ENCODE measurements around the gene STARD13.

Gene STARD13

DNA sequence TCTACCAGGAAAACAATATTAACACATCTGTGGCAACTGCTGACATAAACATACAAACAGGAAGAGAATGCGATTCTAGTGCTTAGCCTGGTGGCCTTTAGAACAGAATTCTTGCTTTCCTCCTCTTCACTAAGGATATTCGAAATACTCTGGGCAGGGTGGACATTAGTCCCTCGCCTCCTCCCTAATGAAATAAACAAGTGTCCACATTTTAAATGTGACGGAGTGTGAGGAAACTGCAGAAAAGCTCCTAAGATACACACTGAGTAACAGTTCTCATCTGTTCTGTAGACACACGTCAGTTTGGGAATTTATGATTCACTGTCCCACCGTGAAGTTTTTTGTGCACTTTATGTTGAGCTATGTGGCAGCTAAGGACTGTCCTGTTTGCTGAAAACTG is 639 bp downstream of the STARD13 start:
- no peak for DNase-seq
- H3K27me3 Mint-ChIP-seq, result peaks cover 51% of the 10 kb centered on the region
- H3K4me1 Mint-ChIP-seq, result peaks cover 15% of the 10 kb centered on the region
- H3K27ac Mint-ChIP-seq, result no peak overlapping the region
- peak; percentile 23 for ATAC-seq
- H3K4me3 Mint-ChIP-seq, result peak overlapping the region; percentile 84 to 93
- H3K9me3 Mint-ChIP-seq, result no peaks in the 10 kb centered on the region

DNA sequence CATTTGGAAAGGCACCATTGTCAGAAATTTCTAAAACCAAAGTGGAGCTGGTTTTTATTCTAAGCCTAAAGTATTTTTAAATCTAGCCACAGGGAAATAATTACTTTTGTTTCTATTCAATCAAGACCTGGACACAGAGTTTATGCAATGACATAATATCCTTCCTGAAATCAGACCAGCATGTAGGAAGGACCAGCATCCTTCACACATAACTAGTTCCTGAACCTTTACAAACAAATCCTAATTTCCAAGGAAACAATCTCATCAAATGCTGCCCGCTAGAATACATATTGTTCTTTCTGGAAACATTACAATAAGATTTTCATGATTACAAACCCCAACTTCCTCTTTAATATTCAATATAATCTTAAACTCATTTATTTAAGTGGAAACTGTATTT is 1.5 kb downstream of the STARD13 start:
- no peak for ATAC-seq
- no peak overlapping the region for H3K4me3 Mint-ChIP-seq
- H3K27ac Mint-ChIP-seq, result no peak overlapping the region
- peaks cover 15% of the 10 kb centered on the region for H3K4me1 Mint-ChIP-seq
- no peaks in the 10 kb centered on the region for H3K9me3 Mint-ChIP-seq
- no peak for DNase-seq
- H3K27me3 Mint-ChIP-seq, result peaks cover 42% of the 10 kb centered on the region

DNA sequence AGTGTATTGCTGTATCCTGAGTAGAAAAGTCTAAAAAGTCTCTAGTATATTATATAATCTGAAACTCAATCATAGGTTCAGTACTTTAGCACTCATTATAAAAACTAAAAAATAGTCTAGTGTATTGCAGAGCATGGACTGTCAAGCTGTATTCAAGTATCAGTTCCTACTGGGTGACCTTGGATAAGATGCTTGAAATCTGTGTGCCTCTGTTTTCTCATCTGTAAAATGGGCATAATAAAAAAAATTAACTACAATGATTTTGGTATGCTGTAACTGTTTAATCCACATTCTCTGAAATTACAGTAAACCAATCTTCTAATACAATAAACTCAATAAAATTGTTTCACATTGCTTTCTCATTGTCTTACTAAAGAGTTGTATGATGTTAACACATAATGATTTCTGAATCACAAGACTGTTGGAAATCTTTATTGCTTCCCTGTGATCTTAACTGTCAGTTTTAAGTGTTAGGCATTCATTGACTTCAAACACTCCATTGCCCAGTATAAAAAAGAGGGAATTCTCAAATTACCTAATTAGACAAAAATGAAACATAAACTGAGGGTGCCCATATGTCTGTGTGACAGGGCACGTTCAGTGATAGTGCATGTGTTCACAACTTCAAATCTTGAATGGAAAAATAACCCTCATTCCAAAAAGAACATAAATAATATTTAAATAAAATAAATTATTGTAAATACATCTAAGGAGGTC is 2.2 kb downstream of the STARD13 start:
- DNase-seq (no peak), ATAC-seq (no peak)
- peaks cover 38% of the 10 kb centered on the region for H3K27me3 Mint-ChIP-seq
- peaks cover 15% of the 10 kb centered on the region for H3K4me1 Mint-ChIP-seq
- H3K9me3 Mint-ChIP-seq, result no peaks in the 10 kb centered on the region
- no peak overlapping the region for H3K27ac Mint-ChIP-seq
- H3K4me3 Mint-ChIP-seq, result no peak overlapping the region

DNA sequence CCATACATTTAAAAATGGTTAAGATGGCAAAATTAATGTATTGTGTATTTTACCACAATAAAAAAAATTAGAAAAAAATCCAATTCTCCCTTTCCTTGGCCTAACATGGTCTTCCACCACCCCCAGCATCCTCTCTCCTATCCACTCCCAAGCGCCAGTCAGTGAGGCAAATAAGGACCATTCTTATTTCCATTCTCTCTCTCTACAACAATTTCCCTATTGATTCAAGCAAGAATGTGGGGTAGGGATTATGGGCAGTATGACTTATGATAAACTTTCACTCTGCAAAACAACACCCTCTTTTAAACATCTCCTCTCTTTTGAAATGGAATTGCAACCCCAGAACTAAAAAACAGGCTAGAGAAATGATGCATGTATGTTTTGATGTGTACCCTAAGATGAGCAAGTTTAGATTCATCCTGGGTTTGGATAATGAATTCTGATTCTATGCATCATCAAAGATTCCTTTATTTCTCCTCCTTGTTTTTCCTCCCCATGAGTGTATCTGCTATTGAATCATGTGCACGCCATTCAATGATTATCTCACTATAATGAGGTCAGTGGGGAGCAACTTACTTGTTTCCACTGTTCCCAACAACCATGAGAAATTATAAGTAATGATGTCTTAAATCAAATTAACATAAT is 3.5 kb downstream of the STARD13 start:
- Mint-ChIP-seq H3K27me3 (peaks cover 34% of the 10 kb centered on the region), H3K4me3 (no peak overlapping the region), H3K27ac (no peak overlapping the region), H3K4me1 (peaks cover 15% of the 10 kb centered on the region), H3K9me3 (no peaks in the 10 kb centered on the region)
- ATAC-seq (no peak), DNase-seq (no peak)

DNA sequence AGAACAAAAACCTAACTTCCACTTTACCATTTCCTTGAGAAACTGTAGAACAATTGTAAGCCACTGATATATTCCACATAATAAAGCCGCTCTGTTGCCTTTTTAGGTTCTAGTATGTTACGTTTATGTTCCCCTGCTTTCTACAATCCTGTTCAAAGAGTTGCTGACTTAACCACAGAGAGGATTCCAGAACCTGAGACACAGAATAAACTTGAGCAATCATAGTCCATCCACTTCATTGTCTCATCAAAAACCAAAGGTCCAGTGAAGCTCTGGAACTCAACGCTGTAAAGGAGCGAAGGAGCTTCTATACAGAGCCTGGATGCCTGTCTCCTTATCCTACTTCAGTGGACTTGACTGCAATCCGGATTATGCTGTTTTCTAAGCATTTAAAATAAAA is 4.6 kb downstream of the STARD13 start:
- Mint-ChIP-seq H3K4me1 (peaks cover 11% of the 10 kb centered on the region), H3K4me3 (no peak overlapping the region), H3K27me3 (peaks cover 25% of the 10 kb centered on the region), H3K9me3 (no peaks in the 10 kb centered on the region), H3K27ac (no peak overlapping the region)
- ATAC-seq, result no peak
- no peak for DNase-seq

DNA sequence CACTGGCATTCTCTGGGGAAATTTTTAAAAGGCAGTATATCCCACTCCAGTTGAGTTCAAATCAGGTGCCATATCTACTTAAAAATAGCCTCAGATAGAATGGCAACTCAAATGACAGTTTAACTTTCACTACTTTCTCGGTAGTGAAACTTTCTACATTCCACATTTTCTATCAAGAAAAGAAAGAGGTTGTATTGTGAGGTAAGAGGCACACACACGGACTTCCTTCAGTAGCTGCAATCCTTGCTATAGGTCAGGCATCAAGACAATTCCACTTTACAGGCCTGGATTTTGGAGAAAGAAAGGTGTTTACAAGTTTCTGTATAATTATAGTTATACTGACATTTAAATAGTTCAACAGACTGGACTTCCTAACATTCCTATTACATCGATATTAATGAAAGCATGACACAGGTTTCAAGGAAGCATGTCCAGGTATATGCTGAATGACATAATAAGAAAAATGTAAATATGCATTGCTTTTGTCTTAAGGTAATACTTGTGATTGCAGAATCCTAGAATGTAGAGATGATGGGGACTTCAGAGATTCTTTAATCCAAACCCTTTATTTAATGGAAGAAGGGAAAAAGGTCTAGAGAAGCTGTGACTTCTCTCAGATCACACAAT is 5.2 kb downstream of the STARD13 start:
- no peaks in the 10 kb centered on the region for H3K9me3 Mint-ChIP-seq
- ATAC-seq (no peak), DNase-seq (no peak)
- no peak overlapping the region for H3K4me3 Mint-ChIP-seq
- H3K27me3 Mint-ChIP-seq, result peaks cover 25% of the 10 kb centered on the region
- H3K27ac Mint-ChIP-seq, result no peak overlapping the region
- H3K4me1 Mint-ChIP-seq, result peaks cover 6% of the 10 kb centered on the region

DNA sequence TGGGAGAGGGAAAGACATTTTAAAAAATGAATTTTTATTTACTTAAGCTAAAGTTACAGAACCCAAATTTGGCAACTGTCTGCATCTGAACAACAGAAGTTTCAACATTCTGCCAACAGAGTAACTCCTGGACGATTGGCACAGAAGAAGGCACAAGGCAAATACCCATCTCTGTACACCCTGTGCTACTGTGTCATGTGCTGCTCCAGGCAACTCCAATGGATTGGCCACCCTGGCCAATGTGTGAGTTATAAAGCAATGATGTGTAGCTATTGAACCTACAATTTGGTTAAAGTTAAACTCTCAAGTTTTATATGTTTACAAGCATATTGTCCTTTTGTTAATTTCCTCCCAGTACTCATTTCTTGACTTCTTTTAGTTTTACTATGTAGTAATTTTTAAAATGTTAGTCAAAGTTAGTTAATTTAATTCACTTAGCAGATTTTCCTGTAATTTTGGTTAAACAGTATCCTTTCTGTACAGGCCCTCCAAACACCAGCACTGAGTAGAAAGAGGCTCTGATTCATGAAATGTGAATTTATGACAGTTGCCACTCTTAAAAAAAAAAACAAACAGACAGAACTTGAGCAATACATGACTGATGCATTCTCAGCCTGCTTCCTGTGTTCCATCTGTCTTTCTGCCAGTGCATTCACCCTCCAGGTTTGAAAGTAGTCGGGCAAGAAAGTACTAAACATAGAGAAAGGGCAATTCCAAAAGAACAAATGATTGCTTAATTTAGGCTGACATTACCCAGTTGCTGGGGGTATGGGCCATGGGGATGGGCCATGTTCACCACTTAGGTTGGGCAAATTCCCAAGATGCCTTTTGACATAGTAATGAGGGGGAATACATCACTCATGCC is 5.9 kb downstream of the STARD13 start:
- H3K4me1 Mint-ChIP-seq, result no peaks in the 10 kb centered on the region

DNA sequence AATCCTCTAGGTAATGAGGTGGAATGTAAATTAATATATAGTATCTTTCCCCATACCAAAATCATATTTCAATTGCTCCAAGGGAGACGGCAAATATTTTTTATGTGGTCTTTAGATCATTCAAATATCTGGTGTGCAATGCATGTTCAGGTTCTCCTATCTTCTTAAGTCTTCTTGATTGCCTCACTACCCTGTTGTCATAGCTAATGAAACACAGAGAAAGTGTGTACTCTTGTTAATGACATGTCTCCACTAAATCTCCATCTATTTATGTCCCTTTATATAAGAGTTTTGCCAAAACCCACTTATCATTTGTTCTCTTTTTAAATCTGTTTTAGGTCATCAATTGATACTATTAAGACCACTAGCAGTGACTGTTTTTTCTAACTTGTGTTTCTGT is 6.6 kb downstream of the STARD13 start:
- no peaks in the 10 kb centered on the region for H3K9me3 Mint-ChIP-seq
- no peak overlapping the region for H3K27ac Mint-ChIP-seq
- H3K4me1 Mint-ChIP-seq, result no peaks in the 10 kb centered on the region
- ATAC-seq (no peak), DNase-seq (no peak)
- no peak overlapping the region for H3K4me3 Mint-ChIP-seq
- peaks cover 17% of the 10 kb centered on the region for H3K27me3 Mint-ChIP-seq

More for the DNA sequence above, 5.9 kb downstream of the STARD13 start:
- Mint-ChIP-seq H3K27me3 (peaks cover 21% of the 10 kb centered on the region), H3K9me3 (no peaks in the 10 kb centered on the region), H3K27ac (no peak overlapping the region), H3K4me3 (no peak overlapping the region)
- DNase-seq (no peak), ATAC-seq (no peak)

DNA sequence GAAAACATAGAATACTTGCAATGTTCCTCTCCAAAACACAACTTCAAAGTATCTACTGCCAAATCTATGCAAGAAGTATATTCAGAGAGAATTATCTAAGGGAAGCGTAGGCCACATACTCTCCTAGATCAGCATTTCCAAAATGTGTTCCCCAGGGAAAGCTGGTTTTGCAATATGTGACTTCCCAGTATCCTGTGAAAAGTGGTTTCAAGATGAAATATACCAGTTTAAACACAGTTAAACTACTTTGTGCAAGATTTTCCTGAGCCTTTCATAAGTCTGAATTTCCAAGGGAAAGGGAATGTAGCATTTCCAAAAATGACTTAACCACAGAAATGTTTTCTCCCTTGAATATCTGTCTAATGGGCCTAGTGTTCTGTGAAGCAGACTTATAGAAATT is 7.6 kb downstream of the STARD13 start:
- no peak for ATAC-seq
- H3K9me3 Mint-ChIP-seq, result no peaks in the 10 kb centered on the region
- DNase-seq, result no peak
- no peak overlapping the region for H3K27ac Mint-ChIP-seq
- no peak overlapping the region for H3K4me3 Mint-ChIP-seq
- no peaks in the 10 kb centered on the region for H3K4me1 Mint-ChIP-seq
- H3K27me3 Mint-ChIP-seq, result peaks cover 17% of the 10 kb centered on the region

DNA sequence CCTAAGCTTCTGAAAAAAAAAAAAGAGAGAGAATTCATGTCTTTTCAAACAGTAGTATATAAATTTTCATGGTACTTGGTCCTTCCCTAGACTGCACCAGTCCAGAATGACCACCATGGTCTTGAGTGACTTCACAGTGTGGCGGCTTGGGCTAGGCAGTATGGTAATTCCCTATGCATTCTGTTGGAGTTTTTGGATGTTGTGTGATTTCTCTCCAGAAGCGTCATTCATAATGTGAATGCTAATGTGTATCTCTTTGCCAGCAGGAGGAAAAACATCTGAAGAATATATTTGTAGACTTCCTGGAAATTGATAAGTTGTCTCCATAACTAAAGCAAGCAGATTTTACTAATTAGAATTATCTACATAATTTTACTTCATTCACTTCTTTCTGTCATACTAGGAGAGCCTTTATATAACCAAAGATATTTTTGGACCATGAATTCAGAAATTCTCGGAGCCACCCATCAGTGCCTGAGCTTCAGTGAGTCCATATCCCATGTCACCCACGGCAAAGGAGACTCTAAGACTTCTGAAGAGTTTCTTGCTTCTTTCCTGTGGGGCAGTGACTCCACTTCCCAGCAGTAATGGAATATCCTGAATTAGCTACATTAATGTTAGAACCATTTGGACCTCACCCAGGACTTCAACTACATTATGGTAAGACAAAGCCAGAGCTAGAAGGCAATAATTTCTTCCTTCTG is 8.4 kb downstream of the STARD13 start:
- Mint-ChIP-seq H3K4me3 (no peak overlapping the region), H3K4me1 (no peaks in the 10 kb centered on the region), H3K9me3 (no peaks in the 10 kb centered on the region), H3K27ac (no peak overlapping the region), H3K27me3 (peaks cover 17% of the 10 kb centered on the region)
- ATAC-seq, result no peak
- no peak for DNase-seq

DNA sequence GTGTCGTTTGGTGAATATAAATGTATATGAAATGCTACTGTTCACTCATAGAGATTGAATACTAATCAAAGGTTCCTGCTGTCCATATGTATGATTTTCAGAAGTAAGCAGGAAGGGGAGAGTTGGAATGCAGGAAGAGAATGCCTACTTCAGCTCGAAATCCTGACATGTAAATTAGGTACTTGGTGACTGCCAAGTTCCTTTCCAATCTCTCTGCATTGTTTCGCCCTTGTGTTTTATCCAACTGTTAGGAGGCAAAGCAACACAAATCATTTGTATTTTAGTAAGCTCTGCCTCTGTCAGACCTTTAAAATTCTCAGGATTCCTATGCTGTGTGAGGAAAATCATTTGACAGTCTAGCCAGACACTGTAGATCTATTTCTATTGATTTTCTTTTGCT is 9.0 kb downstream of the STARD13 start:
- H3K9me3 Mint-ChIP-seq, result no peaks in the 10 kb centered on the region
- ATAC-seq, result no peak
- H3K4me1 Mint-ChIP-seq, result no peaks in the 10 kb centered on the region
- no peak overlapping the region for H3K27ac Mint-ChIP-seq
- DNase-seq, result no peak
- H3K27me3 Mint-ChIP-seq, result peaks cover 19% of the 10 kb centered on the region
- H3K4me3 Mint-ChIP-seq, result no peak overlapping the region

DNA sequence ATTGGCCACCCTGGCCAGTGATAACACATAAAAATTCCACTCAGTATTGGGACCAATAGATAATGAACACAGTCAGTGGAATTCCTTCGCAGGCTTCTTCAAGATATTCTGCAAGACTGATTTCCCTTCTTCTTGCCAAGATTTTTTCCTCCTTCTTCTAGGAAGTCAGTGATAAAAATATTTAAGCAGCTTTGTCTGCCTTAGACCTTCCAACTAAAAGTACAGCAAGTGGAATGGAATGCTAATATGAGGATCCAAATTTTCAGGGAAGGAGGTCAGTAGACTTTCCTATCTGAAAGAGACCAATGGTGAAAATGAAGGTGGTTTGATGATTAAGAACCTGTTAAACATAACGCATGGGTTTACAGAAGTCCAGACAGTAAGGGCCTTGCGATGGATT is 9.6 kb downstream of the STARD13 start:
- DNase-seq, result no peak
- Mint-ChIP-seq H3K9me3 (no peaks in the 10 kb centered on the region), H3K27me3 (peaks cover 24% of the 10 kb centered on the region), H3K27ac (no peak overlapping the region), H3K4me3 (no peak overlapping the region), H3K4me1 (no peaks in the 10 kb centered on the region)
- ATAC-seq, result no peak

DNA sequence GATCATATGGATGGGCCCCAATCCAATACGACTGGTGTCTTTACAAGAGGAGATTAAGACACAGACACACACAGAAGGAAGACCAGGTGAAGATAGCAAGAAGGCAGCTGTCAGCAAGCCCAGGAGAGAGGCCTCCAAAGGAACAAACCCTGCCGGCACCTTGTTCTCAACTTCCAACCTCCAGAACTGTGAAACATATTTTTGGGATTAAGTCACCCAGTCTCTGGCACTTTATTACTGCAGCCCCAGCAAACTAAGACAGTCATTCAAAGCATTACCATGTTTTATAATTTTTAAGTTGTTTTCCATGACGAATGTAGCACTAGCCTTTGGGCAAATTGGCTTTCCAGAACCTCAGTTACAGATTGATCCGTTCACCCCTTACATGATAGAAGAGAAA is 11.3 kb downstream of the STARD13 start:
- no peaks in the 10 kb centered on the region for H3K9me3 Mint-ChIP-seq
- H3K4me1 Mint-ChIP-seq, result no peaks in the 10 kb centered on the region
- DNase-seq (no peak), ATAC-seq (no peak)
- no peak overlapping the region for H3K4me3 Mint-ChIP-seq
- no peak overlapping the region for H3K27ac Mint-ChIP-seq
- H3K27me3 Mint-ChIP-seq, result peaks cover 24% of the 10 kb centered on the region

DNA sequence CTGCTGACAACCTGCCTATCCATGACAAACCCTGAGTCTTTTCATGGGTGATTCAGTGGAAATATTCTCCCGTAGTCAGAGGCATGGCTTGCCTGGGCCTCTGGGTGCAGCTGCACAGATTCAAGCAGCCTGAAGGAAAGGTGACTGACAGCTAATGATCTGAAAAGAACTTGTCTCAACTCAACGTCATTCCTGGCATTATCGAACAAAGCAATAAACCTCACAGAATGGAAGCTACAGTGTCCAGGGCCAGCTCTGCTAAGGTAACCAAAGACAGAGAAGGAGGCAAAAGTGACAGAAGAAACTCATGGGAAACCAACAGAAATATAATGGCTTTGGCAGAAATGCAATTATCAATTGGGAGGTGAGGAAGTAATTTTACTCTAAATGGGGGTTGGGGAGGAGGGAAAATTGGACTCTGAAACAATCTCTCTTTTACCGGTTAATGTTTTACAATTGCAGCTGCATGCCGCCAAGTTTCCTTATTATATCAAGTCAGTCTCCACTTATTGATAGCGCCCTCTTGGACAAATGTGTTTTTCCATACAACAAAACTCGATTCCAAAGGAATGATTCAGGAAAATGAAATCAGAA is 12.9 kb downstream of the STARD13 start:
- ATAC-seq (no peak), DNase-seq (no peak)
- H3K27me3 Mint-ChIP-seq, result peaks cover 18% of the 10 kb centered on the region
- H3K9me3 Mint-ChIP-seq, result no peaks in the 10 kb centered on the region
- H3K4me3 Mint-ChIP-seq, result no peak overlapping the region
- H3K4me1 Mint-ChIP-seq, result no peaks in the 10 kb centered on the region
- H3K27ac Mint-ChIP-seq, result no peak overlapping the region

DNA sequence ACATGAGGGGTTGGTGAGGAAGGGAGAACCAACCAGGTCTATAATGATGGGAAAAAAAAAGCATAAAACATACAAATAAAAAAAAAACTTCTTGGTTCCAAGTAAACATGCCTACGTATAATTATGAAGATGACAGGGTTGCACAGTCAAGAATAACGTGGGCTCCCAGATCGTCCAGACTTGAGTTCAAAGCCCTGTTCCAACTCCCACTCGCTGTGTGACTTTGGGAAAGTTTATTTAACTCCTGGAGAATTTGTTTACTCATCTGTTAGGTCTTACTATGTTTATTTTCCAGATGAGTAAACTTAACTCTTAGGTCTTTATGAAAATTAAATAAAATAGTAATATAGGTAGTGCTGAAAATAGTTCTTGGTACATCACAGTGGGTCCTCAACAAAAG is 13.8 kb downstream of the STARD13 start:
- H3K27ac Mint-ChIP-seq, result no peak overlapping the region
- peaks cover 18% of the 10 kb centered on the region for H3K27me3 Mint-ChIP-seq
- ATAC-seq (no peak), DNase-seq (no peak)
- H3K4me3 Mint-ChIP-seq, result no peak overlapping the region
- no peaks in the 10 kb centered on the region for H3K9me3 Mint-ChIP-seq
- H3K4me1 Mint-ChIP-seq, result no peaks in the 10 kb centered on the region
